Ishikawa (cell line): Measurements from ENCODE around the gene NAP1L1.

ENCODE experiments used
- CEBPB ChIP-seq: IDR thresholded peaks from 2 replicates; pipeline ENCODE4 v1.6.1; 2012
- CREB1 ChIP-seq: IDR thresholded peaks from 2 replicates; pipeline ENCODE4 v1.6.1; 2012; ENCODE audit warnings: low read depth
- FOXM1 ChIP-seq: IDR thresholded peaks from 2 replicates; pipeline ENCODE4 v1.6.1; 2012; ENCODE audit warnings: low read depth, borderline replicate concordance
- NFIC ChIP-seq: IDR thresholded peaks from 2 replicates; pipeline ENCODE4 v1.6.1; 2012
- RAD21 ChIP-seq: IDR thresholded peaks from 2 replicates; pipeline ENCODE4 v1.6.1; 2012; ENCODE audit warnings: low read depth
- TAF1 ChIP-seq: IDR thresholded peaks from 2 replicates; pipeline ENCODE4 v1.6.1; 2012; ENCODE audit warnings: low read depth, mild to moderate bottlenecking
- TEAD4 ChIP-seq: IDR thresholded peaks from 2 replicates; pipeline ENCODE4 v1.6.1; 2012
- YY1 ChIP-seq: IDR thresholded peaks from 2 replicates; pipeline ENCODE4 v1.6.1; 2012; ENCODE audit warnings: low read depth
- ZBTB7A ChIP-seq: IDR thresholded peaks from 2 replicates; pipeline ENCODE4 v1.6.1; 2012; ENCODE audit warnings: low read depth
- TF ChIP-seq, protein P1 (sequence below): IDR thresholded peaks from 2 replicates; pipeline ENCODE4 v1.6.1; 2012; ENCODE audit warnings: low read depth, mild to moderate bottlenecking
- TF ChIP-seq, protein P2 (sequence below): IDR thresholded peaks from 2 replicates; pipeline ENCODE4 v1.6.1; 2012

DNA sequence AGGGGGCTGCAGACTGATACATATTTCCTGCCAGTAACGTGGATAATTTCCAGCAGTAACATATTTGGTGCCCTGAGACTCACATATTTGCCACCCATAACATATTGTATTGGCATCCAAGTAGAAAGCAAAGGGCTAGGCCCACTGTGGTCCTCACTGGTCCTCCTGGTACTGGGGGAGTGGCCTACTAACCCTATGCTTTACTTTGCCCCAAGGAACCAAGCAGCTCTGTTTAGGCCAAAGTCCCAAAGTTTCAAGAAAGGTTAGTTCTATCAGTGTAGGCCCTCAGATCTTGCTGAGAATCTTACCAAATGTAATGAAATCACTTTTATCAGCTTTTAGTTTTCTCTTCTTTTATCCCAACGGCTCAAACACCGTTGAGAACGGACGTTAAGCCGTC, 35.4 kb upstream of the NAP1L1 start:
- TF ChIP-seq CEBPB (no peak), TEAD4 (no peak), FOXM1 (no peak), TAF1 (no peak), YY1 (no peak), ZBTB7A (no peak), NFIC (no peak), CREB1 (no peak), RAD21 (no peak)
- TF ChIP-seq, protein P1, sequence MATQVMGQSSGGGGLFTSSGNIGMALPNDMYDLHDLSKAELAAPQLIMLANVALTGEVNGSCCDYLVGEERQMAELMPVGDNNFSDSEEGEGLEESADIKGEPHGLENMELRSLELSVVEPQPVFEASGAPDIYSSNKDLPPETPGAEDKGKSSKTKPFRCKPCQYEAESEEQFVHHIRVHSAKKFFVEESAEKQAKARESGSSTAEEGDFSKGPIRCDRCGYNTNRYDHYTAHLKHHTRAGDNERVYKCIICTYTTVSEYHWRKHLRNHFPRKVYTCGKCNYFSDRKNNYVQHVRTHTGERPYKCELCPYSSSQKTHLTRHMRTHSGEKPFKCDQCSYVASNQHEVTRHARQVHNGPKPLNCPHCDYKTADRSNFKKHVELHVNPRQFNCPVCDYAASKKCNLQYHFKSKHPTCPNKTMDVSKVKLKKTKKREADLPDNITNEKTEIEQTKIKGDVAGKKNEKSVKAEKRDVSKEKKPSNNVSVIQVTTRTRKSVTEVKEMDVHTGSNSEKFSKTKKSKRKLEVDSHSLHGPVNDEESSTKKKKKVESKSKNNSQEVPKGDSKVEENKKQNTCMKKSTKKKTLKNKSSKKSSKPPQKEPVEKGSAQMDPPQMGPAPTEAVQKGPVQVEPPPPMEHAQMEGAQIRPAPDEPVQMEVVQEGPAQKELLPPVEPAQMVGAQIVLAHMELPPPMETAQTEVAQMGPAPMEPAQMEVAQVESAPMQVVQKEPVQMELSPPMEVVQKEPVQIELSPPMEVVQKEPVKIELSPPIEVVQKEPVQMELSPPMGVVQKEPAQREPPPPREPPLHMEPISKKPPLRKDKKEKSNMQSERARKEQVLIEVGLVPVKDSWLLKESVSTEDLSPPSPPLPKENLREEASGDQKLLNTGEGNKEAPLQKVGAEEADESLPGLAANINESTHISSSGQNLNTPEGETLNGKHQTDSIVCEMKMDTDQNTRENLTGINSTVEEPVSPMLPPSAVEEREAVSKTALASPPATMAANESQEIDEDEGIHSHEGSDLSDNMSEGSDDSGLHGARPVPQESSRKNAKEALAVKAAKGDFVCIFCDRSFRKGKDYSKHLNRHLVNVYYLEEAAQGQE: no peak
- TF ChIP-seq, protein P2, sequence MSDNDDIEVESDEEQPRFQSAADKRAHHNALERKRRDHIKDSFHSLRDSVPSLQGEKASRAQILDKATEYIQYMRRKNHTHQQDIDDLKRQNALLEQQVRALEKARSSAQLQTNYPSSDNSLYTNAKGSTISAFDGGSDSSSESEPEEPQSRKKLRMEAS: no peak
